Measurements from ENCODE around the gene FOXK2.

- no peak for TF ChIP-seq ATF3 (CRISPR knock-in tag; conservative IDR thresholded peaks at IDR 0.05)
- TF ChIP-seq SP1 (CRISPR knock-in tag; conservative IDR thresholded peaks at IDR 0.05), result no peak
- TF ChIP-seq CTCF (IDR thresholded peaks at IDR 0.05), result no peak
- no peak for TF ChIP-seq USF2 (CRISPR knock-in tag; IDR thresholded peaks at IDR 0.05)
These were observed 22.9 kb downstream of the FOXK2 start for GRCh38 chr17:82542439-82542838.

All from WTC11 (cell line).